ENCODE data around the gene KIAA0513. TPM values are rescaled to one million over a fixed set of nuclear protein-coding genes. Genes with fewer than 3 reads are reported as not detected.

The KIAA0513 gene
- total RNA-seq, 8 experiments from 2014 or later, result 13.4 to 47.7 (median 16.8) TPM

- Histone ChIP-seq H3K27ac (no peak overlapping the region), H3K4me3 (no peak overlapping the region), H3K4me1 (replicated peaks in 1 of 2) (peaks cover 0 to 6% of the 10 kb centered on the region in 2 donors)
- peak in 4 of 8 experiments; percentile 13 to 62 (median 30) for ATAC-seq (replicated peaks in 6 of 8)
- in situ Hi-C loops (cut with MboI; ENCODE audit: low pct_unique_long_range_greater_than_20kb in 2 of 9, low sequenced_read_pairs in 9 of 9, unreplicated experiment in 9 of 9), result no loop called here
- WGBS, 10 experiments, result 38 to 100% (median 90%) methylated on average over 1 to 20 of the region's 27 CpGs; no CpG with 5 or more reads in 1 of the 10 experiments
These were observed 13.9 kb downstream of the KIAA0513 start for GRCh38 chr16:85041219-85042166.

- Histone ChIP-seq H3K4me1 (replicated peaks in 1 of 2) (peaks cover 0 to 6% of the 10 kb centered on the region in 2 donors), H3K27ac (no peak overlapping the region), H3K4me3 (no peak overlapping the region)
- 63 to 100% (median 78%) methylated on average over 1 to 6 of the region's 6 CpGs; no CpG with 5 or more reads in 4 of the 10 experiments for WGBS, 10 experiments
- in situ Hi-C loops (cut with MboI; ENCODE audit: low pct_unique_long_range_greater_than_20kb in 2 of 9, low sequenced_read_pairs in 9 of 9, unreplicated experiment in 9 of 9), result no loop called here
- no peak for ATAC-seq (replicated peaks in 6 of 8)
These were observed 14.6 kb downstream of the KIAA0513 start for GRCh38 chr16:85042167-85042526.

- WGBS, 10 experiments, result 80 to 100% (median 93%) methylated on average over 1 to 6 of the region's 6 CpGs
- H3K4me3 ChIP-seq, result no peak overlapping the region
- no peak overlapping the region for H3K27ac ChIP-seq
- in situ Hi-C loops (cut with MboI; ENCODE audit: low pct_unique_long_range_greater_than_20kb in 2 of 9, low sequenced_read_pairs in 9 of 9, unreplicated experiment in 9 of 9), result no loop called here
- ATAC-seq (replicated peaks in 6 of 8), result no peak
- H3K4me1 ChIP-seq (replicated peaks in 1 of 2), result peaks cover 0 to 6% of the 10 kb centered on the region in 2 donors
These were observed 15.0 kb downstream of the KIAA0513 start for GRCh38 chr16:85042606-85043005.

GRCh38 chr16:85045077-85045476 lies 17.5 kb downstream of the KIAA0513 start:
- Histone ChIP-seq H3K4me1 (replicated peaks in 1 of 2) (peaks cover 0 to 6% of the 10 kb centered on the region in 2 donors), H3K4me3 (no peak overlapping the region), H3K27ac (no peak overlapping the region)
- in situ Hi-C loops (cut with MboI; ENCODE audit: low pct_unique_long_range_greater_than_20kb in 2 of 9, low sequenced_read_pairs in 9 of 9, unreplicated experiment in 9 of 9), result no loop called here
- ATAC-seq (replicated peaks in 6 of 8), result no peak
- 86 to 100% (median 100%) methylated on average over 1 to 3 of the region's 5 CpGs; no CpG with 5 or more reads in 3 of the 10 experiments for WGBS, 10 experiments

- WGBS, 10 experiments, result 72 to 100% (median 86%) methylated on average over 1 to 17 of the region's 23 CpGs; no CpG with 5 or more reads in 1 of the 10 experiments
- ATAC-seq (replicated peaks in 6 of 8), result no peak
These were observed 18.3 kb downstream of the KIAA0513 start for GRCh38 chr16:85045641-85046471.

GRCh38 chr16:85046472-85046916 lies 18.9 kb downstream of the KIAA0513 start:
- Histone ChIP-seq H3K4me3 (no peak overlapping the region), H3K4me1 (replicated peaks in 1 of 2) (peaks cover 0 to 4% of the 10 kb centered on the region in 2 donors), H3K27ac (no peak overlapping the region)
- in situ Hi-C loops (cut with MboI; ENCODE audit: low pct_unique_long_range_greater_than_20kb in 2 of 9, low sequenced_read_pairs in 9 of 9, unreplicated experiment in 9 of 9), result no loop called here
- no peak for ATAC-seq (replicated peaks in 6 of 8)
- 65 to 100% (median 85%) methylated on average over 1 to 8 of the region's 8 CpGs for WGBS, 10 experiments

More at GRCh38 chr16:85045641-85046471, 18.3 kb downstream of the KIAA0513 start:
- Histone ChIP-seq H3K4me3 (no peak overlapping the region), H3K4me1 (replicated peaks in 1 of 2) (peaks cover 0 to 9% of the 10 kb centered on the region in 2 donors), H3K27ac (no peak overlapping the region)
- in situ Hi-C loops (cut with MboI; ENCODE audit: low pct_unique_long_range_greater_than_20kb in 2 of 9, low sequenced_read_pairs in 9 of 9, unreplicated experiment in 9 of 9), result no loop called here

- H3K27ac ChIP-seq, result no peak overlapping the region
These were observed 19.6 kb downstream of the KIAA0513 start for GRCh38 chr16:85046931-85047866.

GRCh38 chr16:85047867-85048455 lies 20.4 kb downstream of the KIAA0513 start:
- Histone ChIP-seq H3K27ac (no peak overlapping the region), H3K4me1 (replicated peaks in 1 of 2) (peaks cover 0 to 4% of the 10 kb centered on the region in 2 donors), H3K4me3 (no peak overlapping the region)
- no peak for ATAC-seq (replicated peaks in 6 of 8)
- 20 to 94% (median 73%) methylated on average over 1 to 7 of the region's 11 CpGs; no CpG with 5 or more reads in 2 of the 10 experiments for WGBS, 10 experiments
- in situ Hi-C loops (cut with MboI; ENCODE audit: low pct_unique_long_range_greater_than_20kb in 2 of 9, low sequenced_read_pairs in 9 of 9, unreplicated experiment in 9 of 9), result no loop called here

More at GRCh38 chr16:85046931-85047866, 19.6 kb downstream of the KIAA0513 start:
- WGBS, 10 experiments, result 60 to 100% (median 86%) methylated on average over 1 to 14 of the region's 20 CpGs
- ATAC-seq (replicated peaks in 6 of 8), result peak in 1 of 8 experiments; percentile 39
- Histone ChIP-seq H3K4me1 (replicated peaks in 1 of 2) (peaks cover 0 to 4% of the 10 kb centered on the region in 2 donors), H3K4me3 (no peak overlapping the region)
- in situ Hi-C loops (cut with MboI; ENCODE audit: low pct_unique_long_range_greater_than_20kb in 2 of 9, low sequenced_read_pairs in 9 of 9, unreplicated experiment in 9 of 9), result no loop called here

GRCh38 chr16:85048921-85049562 lies 21.4 kb downstream of the KIAA0513 start:
- Histone ChIP-seq H3K27ac (no peak overlapping the region), H3K4me1 (replicated peaks in 1 of 2) (peaks cover 0 to 4% of the 10 kb centered on the region in 2 donors), H3K4me3 (no peak overlapping the region)
- no peak for ATAC-seq (replicated peaks in 6 of 8)
- 69 to 100% (median 100%) methylated on average over 2 to 9 of the region's 17 CpGs; no CpG with 5 or more reads in 3 of the 10 experiments for WGBS, 10 experiments
- in situ Hi-C loops (cut with MboI; ENCODE audit: low pct_unique_long_range_greater_than_20kb in 2 of 9, low sequenced_read_pairs in 9 of 9, unreplicated experiment in 9 of 9), result no loop called here

- no peak overlapping the region for H3K4me3 ChIP-seq
- in situ Hi-C loops (cut with MboI; ENCODE audit: low pct_unique_long_range_greater_than_20kb in 2 of 9, low sequenced_read_pairs in 9 of 9, unreplicated experiment in 9 of 9), result no loop called here
- no peak overlapping the region for H3K27ac ChIP-seq
- peaks cover 0 to 4% of the 10 kb centered on the region in 2 donors for H3K4me1 ChIP-seq (replicated peaks in 1 of 2)
- 82 to 96% (median 92%) methylated on average over 4 to 12 of the region's 15 CpGs; no CpG with 5 or more reads in 3 of the 10 experiments for WGBS, 10 experiments
- no peak for ATAC-seq (replicated peaks in 6 of 8)
These were observed 22.2 kb downstream of the KIAA0513 start for GRCh38 chr16:85049706-85050305.

GRCh38 chr16:85051067-85051581 lies 23.5 kb downstream of the KIAA0513 start:
- in situ Hi-C loops (cut with MboI; ENCODE audit: low pct_unique_long_range_greater_than_20kb in 2 of 9, low sequenced_read_pairs in 9 of 9, unreplicated experiment in 9 of 9), result no loop called here
- peaks cover 7 to 16% of the 10 kb centered on the region in 2 donors for H3K4me1 ChIP-seq (replicated peaks in 1 of 2)
- WGBS, 10 experiments, result 75 to 100% (median 90%) methylated on average over 2 to 8 of the region's 8 CpGs
- ATAC-seq (replicated peaks in 6 of 8), result no peak
- no peak overlapping the region for H3K4me3 ChIP-seq
- H3K27ac ChIP-seq, result no peak overlapping the region

Measured in motor neuron (in vitro differentiated cells).